Gastroesophageal sphincter (tissue), 3 donors: Measurements from ENCODE around the gene PSD2.

Source experiments
- CTCF ChIP-seq, 4 experiments: fragments of 200-600 bp in 2 of 4; fragments of 450-650 bp in 2 of 4; sonication (generic) in 1 of 4; IDR thresholded peaks; one replicate each; pipeline ENCODE4 v1.5.1; 2017 to 2019; ENCODE audit warnings: antibody characterized with exemption in 4 of 4, mild to moderate bottlenecking in 2 of 4, moderate library complexity in 2 of 4
- POLR2A ChIP-seq, 2 donors: fragments of 450-650 bp; IDR thresholded peaks; one replicate each; pipeline ENCODE4 v1.6.1; 2017; ENCODE audit warnings: antibody characterized with exemption in 2 of 2, mild to moderate bottlenecking in 2 of 2, moderate library complexity in 1 of 2
- POLR2AphosphoS5 ChIP-seq: sonication (generic); formaldehyde crosslinking; IDR thresholded peaks from one replicate; pipeline ENCODE4 v1.6.1; 2017; ENCODE audit warnings: antibody characterized with exemption

GRCh38 chr5:139816566-139816965 is 21.0 kb downstream of the PSD2 start:
- no peak for TF ChIP-seq CTCF (IDR thresholded peaks at IDR 0.05)
- TF ChIP-seq POLR2A (IDR thresholded peaks at IDR 0.05) = no peak
- no peak for TF ChIP-seq POLR2AphosphoS5
